ENCODE measurements around the gene MYOC.

DNA sequence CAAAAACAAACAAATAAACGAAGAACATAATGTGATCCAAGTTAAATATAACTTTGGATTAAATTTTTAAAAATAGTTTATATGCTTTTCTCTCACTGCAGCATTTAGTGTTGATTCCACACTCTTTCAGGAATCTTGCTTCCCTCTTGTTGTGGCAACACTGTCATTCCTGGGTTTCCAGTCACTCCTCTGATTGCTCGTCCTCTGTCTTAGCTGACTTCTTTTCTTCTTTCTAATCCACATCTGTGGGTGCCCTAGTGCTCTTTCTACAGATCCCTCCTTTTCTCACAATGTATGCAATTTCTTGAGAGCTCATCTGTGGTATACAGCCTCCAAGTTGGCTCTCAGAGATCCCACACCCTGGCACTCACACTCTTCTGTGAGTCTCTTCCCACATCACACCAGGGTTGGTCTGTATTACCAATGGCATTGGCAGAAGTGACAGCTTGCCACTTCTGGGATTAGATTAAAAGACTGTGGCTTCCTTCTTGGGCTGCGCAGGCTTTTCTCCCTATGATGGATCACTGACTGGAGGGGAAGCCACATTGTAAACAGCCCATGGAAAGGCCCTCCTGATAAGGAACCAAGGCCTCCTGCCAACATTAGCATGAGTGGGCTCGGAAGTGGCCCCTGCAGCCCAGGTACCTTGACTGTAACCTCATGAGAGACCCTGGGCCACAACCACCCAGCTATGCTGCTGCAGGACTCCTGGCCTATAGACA, 11.5 kb upstream of the MYOC start:
- TF ChIP-seq POLR2AphosphoS5 (IDR thresholded peaks at IDR 0.05; ENCODE audit: low read depth, low read length), result no peak
- no peak for TF ChIP-seq CTCF (IDR thresholded peaks at IDR 0.05)
- no peak for TF ChIP-seq IRF3 (IDR thresholded peaks at IDR 0.05; ENCODE audit: low read depth, low read length)
- no peak for TF ChIP-seq EP300 (IDR thresholded peaks at IDR 0.05; ENCODE audit: borderline replicate concordance in 1 of 2, low read depth in 1 of 2, low read length in 1 of 2)
- TF ChIP-seq YY1 (IDR thresholded peaks at IDR 0.05; ENCODE audit: low read depth), result no peak
- no peak for TF ChIP-seq MEF2A (IDR thresholded peaks at IDR 0.05; ENCODE audit: borderline replicate concordance, low read depth)
- TF ChIP-seq SMC3 (IDR thresholded peaks at IDR 0.05; ENCODE audit: low read depth, low read length), result no peak
- TF ChIP-seq, protein P1, sequence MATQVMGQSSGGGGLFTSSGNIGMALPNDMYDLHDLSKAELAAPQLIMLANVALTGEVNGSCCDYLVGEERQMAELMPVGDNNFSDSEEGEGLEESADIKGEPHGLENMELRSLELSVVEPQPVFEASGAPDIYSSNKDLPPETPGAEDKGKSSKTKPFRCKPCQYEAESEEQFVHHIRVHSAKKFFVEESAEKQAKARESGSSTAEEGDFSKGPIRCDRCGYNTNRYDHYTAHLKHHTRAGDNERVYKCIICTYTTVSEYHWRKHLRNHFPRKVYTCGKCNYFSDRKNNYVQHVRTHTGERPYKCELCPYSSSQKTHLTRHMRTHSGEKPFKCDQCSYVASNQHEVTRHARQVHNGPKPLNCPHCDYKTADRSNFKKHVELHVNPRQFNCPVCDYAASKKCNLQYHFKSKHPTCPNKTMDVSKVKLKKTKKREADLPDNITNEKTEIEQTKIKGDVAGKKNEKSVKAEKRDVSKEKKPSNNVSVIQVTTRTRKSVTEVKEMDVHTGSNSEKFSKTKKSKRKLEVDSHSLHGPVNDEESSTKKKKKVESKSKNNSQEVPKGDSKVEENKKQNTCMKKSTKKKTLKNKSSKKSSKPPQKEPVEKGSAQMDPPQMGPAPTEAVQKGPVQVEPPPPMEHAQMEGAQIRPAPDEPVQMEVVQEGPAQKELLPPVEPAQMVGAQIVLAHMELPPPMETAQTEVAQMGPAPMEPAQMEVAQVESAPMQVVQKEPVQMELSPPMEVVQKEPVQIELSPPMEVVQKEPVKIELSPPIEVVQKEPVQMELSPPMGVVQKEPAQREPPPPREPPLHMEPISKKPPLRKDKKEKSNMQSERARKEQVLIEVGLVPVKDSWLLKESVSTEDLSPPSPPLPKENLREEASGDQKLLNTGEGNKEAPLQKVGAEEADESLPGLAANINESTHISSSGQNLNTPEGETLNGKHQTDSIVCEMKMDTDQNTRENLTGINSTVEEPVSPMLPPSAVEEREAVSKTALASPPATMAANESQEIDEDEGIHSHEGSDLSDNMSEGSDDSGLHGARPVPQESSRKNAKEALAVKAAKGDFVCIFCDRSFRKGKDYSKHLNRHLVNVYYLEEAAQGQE (IDR thresholded peaks at IDR 0.05; ENCODE audit: low read depth, low read length), result no peak
- TF ChIP-seq MXI1 (IDR thresholded peaks at IDR 0.05; ENCODE audit: low read depth, low read length), result no peak
- TF ChIP-seq EZH2phosphoT487 (IDR thresholded peaks at IDR 0.05; ENCODE audit: borderline replicate concordance, low read depth), result no peak
- no peak for TF ChIP-seq TAF1 (IDR thresholded peaks at IDR 0.05; ENCODE audit: borderline replicate concordance, low read depth, low read length)
- no peak for TF ChIP-seq NRF1 (IDR thresholded peaks at IDR 0.05; ENCODE audit: low read depth, low read length)
